ENCODE measurements around the gene TMEM208.

Gene TMEM208

DNA sequence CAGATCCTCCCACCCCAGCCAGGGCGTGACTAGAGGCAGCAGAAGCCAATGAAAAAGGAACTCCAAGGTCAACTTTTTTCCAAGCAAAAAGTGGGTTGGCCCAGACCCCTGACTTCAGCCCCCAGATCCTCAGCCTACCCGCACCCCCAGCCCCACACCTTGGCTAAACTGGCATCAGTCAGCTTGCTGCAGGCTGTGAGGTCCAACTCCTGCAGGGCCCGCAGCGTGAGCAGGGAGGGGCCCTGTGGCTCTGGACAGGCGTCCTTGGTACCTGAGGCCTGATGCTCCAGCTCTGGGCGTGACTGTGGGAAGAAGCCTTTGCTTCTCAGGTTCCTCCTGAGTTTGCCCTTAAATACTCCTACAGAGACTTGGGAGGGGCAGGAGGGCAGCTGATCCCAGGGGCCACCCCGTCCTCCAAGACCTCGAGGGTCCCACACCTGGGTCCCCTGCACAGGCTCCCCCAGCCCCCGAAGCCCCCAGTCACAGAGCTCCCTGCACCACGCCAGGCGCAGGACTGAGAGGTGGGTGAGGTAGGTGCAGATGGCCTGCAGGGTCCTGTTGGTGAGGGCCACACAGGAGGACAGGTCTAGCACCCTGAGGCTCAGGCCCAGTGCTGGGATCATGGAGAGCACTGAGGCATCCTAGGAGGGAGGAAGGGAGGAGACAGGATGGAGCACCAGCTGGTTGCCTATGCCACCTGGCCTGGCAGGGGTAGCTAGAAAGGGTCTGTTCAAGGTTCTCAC lies 18.6 kb upstream of the TMEM208 start:
- no peak for DNase-seq (ENCODE audit: low read depth in 2 of 3, low spot score in 2 of 3)

DNA sequence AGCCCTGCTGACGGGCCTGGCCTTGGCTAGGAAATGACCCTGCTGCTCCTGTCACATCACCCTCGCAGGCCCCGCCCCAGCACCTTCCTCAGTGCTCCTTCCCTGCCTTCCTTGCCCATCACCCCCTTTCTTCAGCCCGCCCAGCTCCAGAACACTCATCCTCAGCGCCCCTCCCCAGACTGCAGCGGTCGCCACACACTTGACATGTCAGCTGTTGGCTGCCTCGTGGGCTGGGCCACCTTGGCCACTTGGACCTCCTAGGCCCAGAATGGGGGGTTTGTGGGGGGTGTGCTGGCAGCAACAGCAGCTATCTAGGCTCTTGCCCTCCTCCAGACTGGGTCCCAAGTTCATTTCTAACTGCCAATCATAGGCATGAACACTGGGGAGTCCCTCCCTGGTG lies 17.4 kb upstream of the TMEM208 start:
- DNase-seq (ENCODE audit: low read depth in 2 of 3, low spot score in 2 of 3), result no peak

DNA sequence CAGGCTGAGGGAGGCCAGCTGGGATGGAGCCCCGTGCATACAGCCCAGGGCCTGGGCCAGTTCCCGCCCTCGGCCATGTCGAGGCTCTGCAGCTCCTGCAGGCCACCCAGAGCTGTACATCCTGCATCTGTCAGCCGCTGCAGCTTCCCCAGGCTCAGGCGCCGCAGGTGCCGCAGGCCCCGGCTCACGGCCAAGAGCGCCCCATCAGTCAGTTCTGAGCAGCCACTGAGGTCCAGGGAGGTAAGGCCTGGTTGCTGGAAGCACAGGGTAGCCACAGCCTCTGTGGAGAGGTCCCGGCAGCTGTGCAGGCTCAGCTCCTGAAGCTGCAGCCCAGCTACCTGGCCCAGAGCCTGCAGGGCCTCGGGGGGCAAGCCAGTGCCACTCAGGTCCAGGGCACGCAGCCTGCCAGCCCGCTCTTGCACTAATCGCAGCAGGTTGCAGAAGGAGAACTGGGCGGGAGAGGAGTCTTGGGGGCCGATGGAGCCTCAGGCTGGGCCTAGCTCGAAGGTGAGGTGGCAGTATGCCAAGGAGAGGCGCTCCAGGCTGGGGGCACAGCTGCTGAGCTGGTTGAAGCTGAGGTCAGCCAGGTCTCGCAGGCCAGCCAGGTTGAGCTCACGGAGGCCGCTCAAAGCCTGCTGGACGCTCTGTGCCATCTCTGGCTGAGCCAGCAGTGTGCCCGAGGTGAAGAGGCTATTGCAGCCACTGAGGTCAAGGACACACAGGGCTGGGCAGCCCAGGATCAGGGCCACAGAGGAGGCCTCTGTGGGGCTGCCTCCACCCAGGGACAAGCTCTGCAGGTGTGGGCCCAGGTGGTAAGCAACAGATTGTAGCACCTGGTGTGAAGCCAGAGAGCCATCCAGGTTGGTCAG lies 16.6 kb upstream of the TMEM208 start:
- no peak for DNase-seq (ENCODE audit: low read depth in 2 of 3, low spot score in 2 of 3)

DNA sequence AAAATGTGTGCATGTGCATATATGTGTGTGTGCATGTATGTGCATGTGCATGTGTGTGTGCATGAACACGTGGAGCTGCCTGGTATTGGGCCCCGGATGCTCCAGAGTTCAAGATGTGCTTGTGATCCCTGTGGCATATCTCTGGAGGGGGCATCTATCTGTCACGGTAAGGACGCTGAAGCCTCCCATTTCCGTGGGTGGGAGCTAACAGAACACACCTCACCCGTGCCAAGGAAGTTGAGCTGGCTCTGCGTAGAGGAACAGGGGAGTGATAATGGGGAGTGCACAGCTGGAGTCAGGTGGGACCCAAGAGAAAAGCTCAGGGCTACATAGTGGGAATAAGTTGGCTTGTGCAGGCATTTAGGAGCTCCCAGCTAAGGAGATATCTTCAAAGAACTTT lies 15.3 kb upstream of the TMEM208 start:
- no peak for DNase-seq (ENCODE audit: low read depth in 2 of 3, low spot score in 2 of 3)

DNA sequence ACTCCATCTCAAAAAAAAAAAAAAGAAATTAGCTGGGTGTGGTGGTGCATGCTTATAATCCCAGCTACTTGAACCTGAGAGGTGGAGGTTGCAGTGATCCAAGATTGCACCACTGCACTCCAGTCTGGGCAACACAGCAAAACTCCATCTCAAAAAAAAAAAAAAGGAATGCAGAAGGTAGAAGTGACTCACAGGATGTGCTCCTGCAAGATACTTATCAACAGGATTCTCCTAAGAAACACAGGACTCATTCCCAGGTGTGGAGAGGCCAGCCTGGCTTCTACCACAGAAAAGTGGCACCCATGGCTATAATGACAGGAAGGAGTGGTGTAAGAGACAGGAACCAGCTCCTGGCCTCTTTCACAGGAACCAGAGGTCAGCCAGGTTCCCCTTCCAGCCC lies 14.2 kb upstream of the TMEM208 start:
- DNase-seq (ENCODE audit: low read depth in 2 of 3, low spot score in 2 of 3), result no peak

DNA sequence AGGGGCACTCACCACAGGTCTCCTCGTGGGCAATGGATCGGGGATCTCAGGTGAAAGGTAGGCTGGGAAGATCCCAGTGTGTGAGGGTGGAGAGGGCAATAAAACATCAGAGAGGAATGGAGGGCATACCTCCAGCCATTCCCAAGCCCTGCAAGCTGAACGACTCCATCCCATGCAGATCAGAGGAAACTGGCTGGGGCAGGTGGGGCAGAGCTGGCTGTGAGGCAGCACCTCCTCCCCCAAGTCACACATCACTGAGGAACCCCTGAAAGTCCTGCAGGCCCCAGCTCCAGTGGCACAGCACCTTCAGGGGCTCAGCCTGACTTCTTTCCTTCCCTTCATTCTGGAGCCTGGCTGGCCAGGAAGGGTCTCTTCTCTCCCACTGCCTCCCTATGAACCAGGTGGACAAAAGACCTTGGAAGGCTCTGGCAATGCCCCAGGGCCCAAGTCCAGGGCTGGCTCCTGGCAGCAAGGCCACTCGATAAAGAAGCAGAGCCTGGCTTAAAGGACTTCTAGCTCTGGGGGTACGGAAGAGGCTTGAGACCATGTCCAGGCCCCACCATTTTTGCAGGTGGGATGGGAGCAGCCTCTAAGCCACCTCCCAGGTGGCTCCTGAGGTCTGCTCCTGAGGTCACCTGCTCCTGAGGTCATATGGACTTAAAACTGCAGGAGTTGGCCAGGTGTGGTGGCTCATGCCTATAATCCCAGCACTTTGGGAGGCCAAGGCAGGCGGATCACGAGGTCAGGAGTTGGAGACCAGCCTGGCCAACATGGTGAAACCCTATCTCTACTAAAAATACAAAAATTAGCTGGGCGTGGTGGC lies 13.5 kb upstream of the TMEM208 start:
- DNase-seq (ENCODE audit: low read depth in 2 of 3, low spot score in 2 of 3), result no peak

DNA sequence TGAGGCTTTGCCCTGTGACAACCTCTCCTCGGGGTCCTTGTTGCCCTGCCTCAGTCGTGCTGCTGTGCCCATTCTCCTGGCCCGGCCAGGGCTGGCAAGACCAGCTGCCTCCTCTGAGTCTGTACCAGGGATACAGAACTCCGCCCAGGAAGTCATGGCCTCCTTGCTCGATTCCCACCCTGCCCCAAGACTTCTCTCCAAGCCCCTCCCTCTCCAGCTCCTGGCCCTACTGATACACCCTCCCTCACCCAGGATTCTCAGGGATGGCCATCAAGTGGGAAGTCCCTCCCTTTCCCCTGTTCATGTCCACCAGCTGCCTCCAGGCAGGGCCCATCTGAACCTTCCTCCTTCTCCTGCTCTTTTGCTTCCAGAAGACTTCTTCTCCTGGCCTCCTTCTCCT lies 11.2 kb upstream of the TMEM208 start:
- no peak for DNase-seq (ENCODE audit: low read depth in 2 of 3, low spot score in 2 of 3)

DNA sequence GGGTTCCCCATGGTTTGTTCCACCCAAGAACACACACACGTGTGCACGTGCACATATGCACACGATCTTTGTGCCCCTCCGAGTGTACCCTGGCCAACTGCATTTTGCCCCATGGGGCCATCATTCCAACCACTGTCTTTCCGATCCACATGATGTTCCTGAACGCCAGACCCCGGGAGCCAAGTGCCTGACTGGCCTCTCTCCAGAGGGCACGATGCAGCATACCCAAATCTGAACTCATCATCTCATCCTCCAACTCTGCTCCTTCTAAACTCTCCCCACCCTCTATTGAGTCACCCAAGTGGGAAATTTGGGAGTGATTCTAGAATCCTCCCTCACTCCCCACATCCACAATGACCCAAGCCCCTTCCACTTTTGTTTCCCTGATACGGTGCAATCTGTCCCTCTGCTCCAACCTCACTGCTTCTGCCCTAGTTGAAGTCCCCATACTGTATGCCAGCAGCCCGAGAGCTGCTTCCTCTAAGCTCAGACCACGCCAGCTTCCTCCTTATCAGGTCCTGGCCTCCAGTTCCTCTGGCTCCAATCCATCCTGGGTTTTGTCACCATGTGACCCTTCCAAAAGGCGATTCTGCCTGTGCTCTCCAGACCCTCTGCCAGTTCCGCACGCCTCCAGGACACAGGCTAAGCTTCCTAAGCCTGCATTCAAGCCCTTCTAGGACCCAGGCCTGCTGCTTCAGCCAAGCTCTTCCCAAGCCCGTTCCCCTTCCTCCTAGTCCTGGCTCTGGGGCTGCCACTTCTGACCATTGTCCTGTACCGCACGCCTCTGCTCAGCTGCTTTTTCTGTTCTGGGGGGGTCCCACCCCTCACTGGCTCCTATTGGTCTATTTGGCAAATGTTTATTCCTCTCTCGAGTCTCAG lies 10.1 kb upstream of the TMEM208 start:
- no peak for DNase-seq (ENCODE audit: low read depth in 2 of 3, low spot score in 2 of 3)

DNA sequence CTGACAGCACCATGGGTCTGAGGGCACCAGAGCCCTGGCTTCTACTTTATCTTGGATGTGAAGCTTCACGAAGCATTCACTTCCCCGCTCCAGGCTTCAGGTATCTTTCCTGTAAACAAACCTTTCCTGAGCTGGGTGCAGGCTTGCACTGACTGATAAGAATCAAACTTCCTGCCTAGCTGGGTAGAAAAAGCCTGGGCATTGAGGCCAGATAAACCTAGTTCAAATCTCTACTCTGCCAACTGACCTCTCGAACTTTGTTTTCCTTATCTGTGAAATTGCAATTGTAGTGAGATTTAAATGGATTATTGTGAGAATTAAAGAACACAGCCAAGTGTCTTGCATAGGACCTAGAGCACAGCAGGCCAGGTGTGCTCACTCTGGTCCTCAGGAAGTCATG lies 2.9 kb upstream of the TMEM208 start:
- DNase-seq (ENCODE audit: low read depth in 2 of 3, low spot score in 2 of 3), result no peak

DNA sequence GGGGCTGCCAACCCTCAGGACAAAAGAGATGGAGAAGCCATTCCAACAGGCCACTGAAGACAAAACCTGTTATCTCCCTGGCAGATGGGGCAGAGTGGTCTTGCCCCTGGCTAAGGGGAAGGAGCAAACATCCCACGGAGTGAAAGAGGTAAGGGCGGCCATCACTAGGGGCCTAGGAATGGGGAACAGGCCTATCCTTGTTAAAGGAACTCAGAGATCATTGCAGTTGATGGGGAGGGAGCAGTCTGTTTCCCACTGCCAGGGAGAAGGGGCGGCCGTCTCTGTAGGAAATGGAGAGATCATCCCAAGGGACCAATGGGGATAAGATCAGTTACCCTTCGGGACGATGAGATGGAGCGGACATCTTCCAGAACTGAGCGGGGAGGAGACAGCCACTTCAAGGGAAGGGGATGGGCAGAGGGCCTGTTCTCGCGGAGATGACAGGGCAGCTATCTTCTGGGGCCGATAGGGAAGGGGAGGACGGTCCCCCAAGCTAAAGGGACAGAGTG lies 581 bp upstream of the TMEM208 start:
- no peak for DNase-seq (ENCODE audit: low read depth in 2 of 3, low spot score in 2 of 3)

DNA sequence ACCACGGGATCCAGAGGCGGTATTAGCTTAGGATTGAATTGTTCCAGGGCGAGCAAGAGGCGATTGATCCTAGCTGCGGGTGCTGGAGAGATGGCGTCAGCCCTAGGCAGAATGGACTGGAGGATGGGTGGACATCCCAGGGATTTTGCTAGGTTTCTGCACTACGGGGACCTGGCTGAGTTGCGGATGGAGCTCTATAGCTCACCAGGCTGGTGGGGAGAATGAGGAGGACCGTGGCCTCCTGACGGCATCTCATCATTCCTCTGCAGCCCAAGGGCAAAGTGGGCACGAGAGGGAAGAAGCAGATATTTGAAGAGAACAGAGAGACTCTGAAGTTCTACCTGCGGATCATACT lies 614 bp downstream of the TMEM208 start:
- no peak for DNase-seq (ENCODE audit: low read depth in 2 of 3, low spot score in 2 of 3)

DNA sequence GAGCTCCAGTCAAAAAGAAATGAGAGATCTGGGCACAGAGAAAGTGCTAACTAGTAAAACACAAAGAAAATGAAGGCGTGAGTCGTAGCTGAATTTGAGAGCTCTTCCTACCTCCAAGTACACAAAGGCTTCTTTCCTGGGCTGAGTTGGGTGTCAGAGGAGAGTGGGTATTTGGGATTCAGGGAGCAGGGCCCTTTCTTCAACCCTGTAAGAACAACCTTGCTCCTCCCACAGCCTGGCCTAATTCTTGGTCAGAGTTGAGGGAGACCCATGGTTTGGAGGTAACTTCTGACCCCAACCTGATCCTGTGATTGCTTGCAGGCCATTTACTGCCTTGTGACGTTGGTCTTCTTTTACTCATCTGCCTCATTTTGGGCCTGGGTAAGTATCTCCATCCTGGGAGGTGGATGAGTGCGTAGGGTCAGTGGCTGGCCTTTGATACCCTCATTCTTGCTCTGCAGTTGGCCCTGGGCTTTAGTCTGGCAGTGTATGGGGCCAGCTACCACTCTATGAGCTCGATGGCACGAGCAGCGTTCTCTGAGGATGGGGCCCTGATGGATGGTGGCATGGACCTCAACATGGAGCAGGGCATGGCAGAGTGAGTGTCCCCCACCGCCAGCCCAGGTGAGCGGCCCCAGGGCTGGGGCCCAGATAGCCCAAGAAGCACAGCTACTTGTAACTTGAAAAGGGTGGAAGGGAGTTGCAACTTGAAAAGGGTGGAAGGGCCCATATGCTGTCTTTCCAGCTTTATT lies 1.3 kb downstream of the TMEM208 start:
- DNase-seq (ENCODE audit: low read depth in 2 of 3, low spot score in 2 of 3), result no peak

DNA sequence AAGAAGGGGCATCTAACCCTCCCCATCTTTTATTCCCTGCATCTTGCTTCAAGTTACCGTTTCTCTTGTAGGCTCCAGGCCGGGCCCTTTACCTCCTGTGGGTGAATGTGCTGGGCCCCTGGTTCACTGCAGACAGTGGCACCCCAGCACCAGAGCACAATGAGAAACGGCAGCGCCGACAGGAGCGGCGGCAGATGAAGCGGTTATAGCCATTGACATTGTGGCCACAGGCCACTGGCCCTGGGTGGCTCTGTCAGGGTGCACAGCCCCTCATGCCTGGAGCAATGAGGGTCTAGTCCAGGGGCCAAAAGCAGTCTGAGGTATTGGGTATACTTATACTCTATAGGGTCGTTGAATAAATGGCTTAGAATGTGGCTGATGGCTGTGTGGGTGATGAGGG lies 2.0 kb downstream of the TMEM208 start:
- DNase-seq (ENCODE audit: low read depth in 2 of 3, low spot score in 2 of 3), result no peak

DNA sequence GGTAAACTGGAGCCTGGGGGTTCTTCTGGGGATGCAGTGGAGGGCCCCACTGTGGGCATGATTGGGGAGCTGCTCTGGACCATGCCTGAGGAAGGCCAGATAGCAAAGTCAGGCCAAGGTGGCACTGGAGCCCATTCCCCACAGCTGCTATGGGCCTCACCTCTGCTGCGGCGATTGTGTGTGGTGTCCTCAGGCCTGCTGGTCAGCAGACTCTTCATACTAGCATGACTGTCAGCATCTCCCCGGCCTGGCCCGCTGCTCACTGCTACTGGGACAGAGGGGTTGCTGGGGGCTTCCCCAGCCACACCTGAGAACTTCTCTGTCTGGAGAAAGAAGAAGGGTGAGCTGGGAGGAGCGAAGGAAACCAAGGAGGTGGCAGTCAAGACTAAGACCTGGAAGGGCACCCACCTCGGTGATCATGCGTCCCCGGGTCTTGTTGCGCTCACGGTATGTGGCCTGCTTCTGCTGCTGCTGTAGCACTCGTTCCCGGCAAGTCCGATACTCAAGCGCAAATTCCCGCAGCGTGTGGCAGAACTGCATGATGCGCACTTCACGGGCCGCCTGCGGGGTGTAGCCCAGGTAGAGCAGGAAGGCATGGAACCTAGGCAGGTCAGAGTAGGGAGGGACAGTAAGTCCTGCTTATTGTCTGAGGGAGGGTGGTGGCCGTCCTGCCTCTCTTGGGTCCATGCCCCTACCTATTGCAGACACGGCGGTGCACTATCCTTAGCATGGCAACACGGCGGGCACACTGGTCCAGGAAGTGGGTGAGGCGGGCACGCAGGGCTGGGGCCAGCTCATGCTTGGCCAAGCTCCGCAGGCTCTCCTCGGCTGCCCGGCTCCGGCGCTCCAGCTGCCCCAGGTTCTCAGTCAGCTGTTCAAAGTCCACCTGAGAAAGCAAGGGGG lies 3.2 kb downstream of the TMEM208 start:
- DNase-seq (ENCODE audit: low read depth in 2 of 3, low spot score in 2 of 3), result no peak

DNA sequence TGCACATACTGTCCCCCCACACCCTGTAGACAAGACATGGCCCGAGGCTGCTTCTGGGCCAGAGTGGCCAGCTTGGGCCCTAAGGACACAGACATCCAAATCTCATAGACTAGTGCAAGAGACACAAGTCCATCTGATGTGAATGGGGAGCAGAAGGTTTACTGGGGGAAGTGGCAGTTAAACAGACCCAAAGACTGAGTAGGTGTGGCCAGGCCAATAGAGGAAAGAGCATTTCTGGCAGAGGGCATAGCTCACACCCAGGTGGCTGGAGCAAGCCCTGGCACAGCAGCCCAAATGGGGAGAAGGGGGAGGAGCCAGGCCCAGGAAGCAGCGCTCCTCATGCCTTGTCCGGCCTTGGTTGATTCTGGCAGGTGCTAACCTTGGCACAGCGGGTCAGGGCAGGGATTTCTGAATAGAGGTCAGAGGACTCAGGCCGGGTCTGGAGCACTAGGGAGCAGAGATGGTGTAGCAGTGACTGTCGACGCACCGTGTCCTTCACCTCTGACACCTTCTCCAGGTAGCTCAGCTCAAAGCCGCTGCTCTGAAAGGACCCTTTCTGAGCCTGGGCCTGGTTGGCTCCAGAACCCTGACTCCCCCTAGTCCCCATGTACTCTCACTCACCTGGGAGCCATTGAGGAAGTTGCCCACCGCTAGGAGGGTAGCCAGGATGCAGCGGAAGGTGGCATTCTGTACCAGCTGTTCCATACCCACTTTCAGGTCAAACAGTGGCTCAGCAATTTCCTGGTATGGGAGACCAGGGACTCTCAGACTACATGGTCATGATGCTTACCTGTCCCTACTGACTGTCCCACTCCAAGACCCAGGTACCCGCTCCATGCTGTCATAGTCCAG lies 4.1 kb downstream of the TMEM208 start:
- DNase-seq (ENCODE audit: low read depth in 2 of 3, low spot score in 2 of 3), result no peak

DNA sequence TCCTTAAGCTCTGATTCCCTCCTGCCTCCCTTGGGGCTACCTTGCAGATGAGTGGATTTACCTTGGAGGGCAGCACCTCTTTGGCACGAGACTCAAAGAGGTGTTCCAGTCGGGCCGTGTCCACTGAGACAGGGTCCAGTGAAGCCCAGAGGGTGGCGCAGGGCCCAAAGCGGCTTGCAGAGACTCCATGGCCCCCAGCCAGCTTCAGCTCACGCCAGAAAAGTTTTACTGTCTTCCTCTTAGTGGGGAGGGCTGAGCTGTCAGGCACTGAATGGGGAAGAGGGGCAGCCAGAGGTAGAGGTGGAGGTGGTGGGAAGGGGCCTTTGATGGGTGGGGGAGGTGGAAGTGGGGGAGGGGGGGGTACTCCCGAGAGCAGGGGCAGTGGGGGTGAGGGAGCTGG lies 6.7 kb downstream of the TMEM208 start:
- no peak for DNase-seq (ENCODE audit: low read depth in 2 of 3, low spot score in 2 of 3)

DNA sequence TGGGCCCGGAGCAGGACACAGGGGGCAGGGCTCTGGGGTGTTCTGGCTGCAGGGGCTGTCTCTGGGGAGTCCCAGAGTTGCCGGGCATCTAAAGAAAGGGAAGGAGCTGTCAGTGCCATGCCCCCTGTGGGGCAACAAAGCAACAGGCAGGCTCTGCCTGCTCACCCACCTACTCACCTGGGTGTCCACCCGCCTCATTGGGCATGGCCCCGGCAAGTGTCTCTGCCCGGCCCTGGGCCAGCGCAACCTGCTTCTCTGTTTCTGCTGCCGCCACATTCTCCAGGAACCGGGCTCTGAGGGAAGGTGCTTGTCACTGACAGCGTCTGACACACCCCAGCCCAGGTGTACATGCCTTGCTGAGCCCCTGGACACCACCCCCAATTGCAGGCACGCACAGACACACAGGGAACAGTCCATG lies 7.3 kb downstream of the TMEM208 start:
- no peak for DNase-seq (ENCODE audit: low read depth in 2 of 3, low spot score in 2 of 3)
